GM19035 (cell line): ENCODE results near the gene OR10H4.
"Not testable (repeated sequence)": the region's sequence is repeated elsewhere in the genome, so short reads cannot be mapped to it uniquely, and the experiment has no call there.

Experiments
- ATAC-seq: cut with Tn5 transposase; IDR thresholded peaks from one replicate; pipeline ENCODE4 v1.9.1; 2021; ENCODE audit not compliant: unreplicated experiment

Gene OR10H4, protein sequence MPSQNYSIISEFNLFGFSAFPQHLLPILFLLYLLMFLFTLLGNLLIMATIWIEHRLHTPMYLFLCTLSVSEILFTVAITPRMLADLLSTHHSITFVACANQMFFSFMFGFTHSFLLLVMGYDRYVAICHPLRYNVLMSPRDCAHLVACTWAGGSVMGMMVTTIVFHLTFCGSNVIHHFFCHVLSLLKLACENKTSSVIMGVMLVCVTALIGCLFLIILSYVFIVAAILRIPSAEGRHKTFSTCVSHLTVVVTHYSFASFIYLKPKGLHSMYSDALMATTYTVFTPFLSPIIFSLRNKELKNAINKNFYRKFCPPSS

DNA sequence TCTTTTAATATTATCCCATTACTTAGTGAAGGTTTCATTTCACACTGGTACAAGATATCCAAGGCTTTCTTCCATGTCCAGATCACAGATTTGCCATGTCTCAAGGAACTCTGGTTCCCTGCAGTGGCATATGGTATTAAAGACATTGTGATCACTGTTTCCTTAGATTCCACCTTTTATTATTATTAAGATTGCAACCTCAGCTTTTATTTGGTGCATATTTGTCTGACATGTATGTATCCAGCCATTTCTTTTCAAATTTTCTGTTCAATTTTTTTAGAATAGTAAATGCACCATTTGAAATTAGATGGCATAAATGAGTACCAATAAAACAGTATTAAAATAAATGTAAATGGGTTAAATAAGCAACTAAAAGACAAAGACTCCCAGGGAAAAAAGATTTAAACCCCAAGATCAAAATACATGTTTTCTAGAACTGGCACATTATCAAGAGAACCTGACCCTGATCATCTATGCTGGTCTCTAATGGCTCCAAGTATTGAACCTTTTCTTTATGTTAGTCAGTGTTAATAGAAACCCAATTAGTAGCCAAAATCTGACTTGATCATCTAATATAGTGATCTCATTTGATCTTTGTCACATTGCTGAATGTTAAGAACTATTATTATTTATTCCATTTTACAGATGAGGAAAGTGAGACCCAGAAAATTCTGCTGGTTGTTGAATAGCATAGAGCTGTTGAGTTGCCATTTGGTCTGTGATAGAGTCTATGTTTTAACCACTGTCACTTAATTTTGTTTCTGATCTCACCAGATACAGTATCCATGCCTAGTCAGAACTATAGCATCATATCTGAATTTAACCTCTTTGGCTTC, at the start of gene OR10H4:
TSS of gene OR10H4 (plus strand) at position 786 of the 836 bp plus-strand sequence. CDS start at position 786, 0 bp downstream.
- no peak for ATAC-seq

GRCh38 chr19:15899561-15899960, 49.2 kb upstream of the OR10H4 start:
- ATAC-seq = not testable (repeated sequence)

- not testable (repeated sequence) for ATAC-seq
Measured at GRCh38 chr19:15900032-15900431, 48.8 kb upstream of the OR10H4 start.

DNA sequence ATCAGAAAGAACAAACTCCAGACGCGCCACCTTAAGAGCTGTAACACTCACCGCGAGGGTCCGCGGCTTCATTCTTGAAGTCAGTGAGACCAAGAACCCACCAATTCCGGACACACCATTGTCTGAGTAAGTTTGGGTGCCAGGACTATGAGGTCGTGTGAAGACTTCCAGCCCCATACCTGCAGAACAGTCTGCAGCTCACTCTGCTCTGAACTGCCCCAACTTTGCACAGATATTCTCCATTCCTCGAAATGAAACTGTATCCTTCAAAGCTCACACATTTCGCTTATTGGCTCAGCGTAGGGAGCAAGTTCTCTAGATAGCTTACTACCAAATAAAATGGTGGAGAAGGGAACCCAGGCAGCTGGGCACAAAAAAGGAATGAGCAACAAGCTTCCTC, 48.3 kb upstream of the OR10H4 start:
- ATAC-seq = no peak

DNA sequence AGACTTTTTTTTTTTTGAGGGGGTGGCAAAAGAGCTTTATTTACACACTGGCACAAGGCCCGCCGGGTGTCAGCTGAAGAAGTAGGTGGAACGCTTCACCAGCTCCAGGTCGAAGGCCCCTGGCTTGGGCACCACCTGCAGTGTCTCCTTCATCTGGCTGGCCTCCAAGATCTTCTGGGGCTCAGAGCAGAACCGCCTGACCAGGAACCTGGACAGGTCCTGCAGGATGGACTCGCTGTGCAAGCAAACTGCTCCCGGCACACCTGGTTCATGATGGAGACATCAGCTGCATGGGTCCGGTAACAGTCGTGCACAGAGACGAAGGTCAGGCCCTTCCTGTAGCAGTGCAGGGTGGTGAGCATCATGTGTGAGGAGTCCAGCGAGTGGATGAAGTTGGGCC, 46.6 kb upstream of the OR10H4 start:
- no peak for ATAC-seq

- ATAC-seq = not testable (repeated sequence)
Measured at GRCh38 chr19:15902898-15903297, 45.9 kb upstream of the OR10H4 start.

DNA sequence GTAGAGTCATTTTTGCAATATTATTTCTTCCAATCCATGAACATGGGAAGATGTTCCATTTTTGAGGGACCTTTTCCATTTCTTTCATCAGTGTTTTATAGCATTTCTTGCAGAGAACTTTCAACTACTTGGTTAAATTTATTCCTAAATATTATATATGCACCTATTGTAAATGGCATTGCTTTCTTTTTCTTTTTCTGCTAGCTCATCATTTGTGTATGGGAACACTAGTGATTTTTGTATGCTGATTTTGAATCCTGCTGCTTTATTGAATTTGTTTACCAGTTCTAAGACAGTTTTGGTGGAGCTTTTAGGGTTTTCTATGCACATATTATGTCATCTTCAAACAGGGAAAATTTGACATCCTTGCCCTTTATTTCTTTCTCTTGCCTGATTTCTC, 43.8 kb upstream of the OR10H4 start:
- ATAC-seq = no peak

DNA sequence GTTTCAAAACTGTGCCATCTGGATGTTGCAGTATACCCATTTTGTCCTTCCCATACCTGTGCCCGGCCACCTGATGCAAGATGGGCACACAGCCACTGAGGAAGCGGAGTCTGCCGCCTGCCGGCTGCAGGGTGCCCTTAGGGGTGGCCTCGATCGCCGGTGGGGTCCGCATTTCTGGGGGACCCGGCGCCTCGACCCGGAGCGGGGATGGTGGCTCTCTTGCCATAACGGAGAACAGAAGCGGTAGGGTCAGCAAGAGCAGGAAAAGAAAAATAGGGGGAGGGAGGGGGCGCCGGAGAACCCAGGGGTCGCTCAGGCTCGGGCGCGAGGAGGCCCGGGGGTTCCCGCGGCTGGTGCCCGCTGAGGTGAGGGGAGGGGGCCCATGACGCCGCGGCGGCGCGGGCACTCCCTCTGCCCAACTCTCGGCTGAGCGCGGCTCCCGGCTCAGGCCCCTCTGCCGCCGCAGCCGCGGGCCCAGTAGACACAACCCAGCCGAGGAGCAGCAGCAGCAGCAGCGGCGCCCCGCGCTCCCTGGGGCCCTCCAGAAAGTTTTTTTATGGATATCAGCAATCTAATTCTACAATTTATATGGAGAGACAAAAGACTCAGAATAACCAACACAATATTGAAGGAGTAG, 37.1 kb upstream of the OR10H4 start:
- ATAC-seq = no peak

GRCh38 chr19:15913384-15913783, 35.4 kb upstream of the OR10H4 start:
- ATAC-seq = no peak

- no peak for ATAC-seq
Measured at GRCh38 chr19:15913830-15914229, 35.0 kb upstream of the OR10H4 start.

GRCh38 chr19:15915109-15915508, 33.7 kb upstream of the OR10H4 start:
- no peak for ATAC-seq

DNA sequence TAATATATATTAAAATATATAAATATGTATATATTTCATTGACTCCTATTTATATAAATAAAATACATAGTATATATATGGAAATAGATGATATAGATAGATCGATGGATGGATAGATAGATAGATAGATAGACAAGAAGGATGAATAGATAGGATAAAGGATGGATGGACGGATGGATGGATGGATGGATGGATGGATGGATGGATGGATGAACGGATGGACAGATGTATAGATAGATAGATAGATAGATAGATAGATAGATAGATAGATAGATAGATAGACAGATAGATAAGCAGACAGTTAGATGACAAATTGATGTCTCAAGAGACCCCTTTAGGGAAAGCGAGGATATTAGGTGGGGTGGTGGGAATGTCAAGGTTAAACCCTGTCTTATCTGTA, 29.6 kb upstream of the OR10H4 start:
- ATAC-seq = no peak

GRCh38 chr19:15922021-15922420, 26.8 kb upstream of the OR10H4 start:
- ATAC-seq = no peak

DNA sequence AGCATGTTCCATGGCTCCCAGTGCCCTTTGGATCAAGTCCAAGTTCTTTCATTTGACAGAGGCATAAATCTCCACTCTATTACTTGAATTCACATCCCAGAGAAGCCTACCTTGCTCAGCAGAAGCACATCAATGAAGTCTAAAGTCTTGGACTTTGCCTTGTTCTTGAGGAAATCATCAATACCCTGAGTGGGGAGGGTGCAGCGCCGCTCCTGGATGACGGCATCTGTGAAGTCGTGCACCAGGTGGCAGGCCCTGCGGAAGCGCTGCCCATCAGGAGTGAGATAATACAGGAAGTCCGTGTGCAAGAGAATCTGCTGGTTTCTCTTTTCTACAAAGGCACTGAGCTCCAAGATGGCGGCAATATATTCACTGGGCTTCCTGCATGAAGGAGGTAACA, 25.1 kb upstream of the OR10H4 start:
- ATAC-seq = no peak

GRCh38 chr19:15926484-15926883, 22.3 kb upstream of the OR10H4 start:
- no peak for ATAC-seq

DNA sequence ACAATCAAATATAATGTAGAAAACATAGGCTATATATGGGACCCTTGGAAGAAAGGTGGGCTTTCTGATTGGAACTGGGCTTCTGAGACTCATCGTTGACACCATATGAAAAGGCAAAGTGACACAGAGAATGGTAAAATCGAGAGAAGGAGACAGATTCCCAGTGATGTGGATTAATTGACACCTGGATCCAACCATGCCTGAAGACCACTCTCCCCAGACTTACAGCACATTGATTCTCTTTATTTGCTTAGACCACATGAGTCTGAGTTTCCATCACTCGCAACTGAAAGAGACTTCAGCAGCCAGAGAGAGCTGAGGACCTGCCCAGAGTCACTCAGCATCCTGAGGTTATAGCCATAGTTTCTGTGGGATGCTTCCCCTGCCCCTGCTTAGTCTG, 20.5 kb upstream of the OR10H4 start:
- no peak for ATAC-seq

DNA sequence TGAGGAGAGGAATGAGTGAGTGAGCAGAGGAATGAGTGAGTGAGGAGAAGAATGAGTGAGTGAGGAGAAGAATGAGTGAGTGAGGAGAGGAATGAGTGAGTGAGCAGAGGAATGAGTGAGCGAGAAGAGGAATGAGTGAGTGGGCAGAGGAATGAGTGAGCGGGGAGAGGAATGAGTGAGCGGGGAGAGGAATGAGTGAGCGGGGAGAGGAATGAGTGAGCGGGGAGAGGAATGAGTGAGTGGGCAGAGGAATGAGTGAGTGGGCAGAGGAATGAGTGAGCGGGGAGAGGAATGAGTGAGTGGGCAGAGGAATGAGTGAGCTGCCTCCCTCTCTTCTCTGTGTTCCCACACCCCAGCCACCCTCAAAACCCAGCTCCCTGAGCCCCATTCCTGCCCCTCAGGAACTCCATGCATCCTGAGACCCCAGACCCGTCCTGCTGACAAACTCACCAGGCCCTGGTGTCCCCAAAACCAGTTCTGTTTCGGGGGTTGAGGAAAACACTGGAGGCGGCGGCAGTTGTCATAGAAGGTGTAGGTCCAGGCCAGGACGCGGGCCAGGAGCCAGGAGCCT, 15.0 kb upstream of the OR10H4 start:
- ATAC-seq = not testable (repeated sequence)

DNA sequence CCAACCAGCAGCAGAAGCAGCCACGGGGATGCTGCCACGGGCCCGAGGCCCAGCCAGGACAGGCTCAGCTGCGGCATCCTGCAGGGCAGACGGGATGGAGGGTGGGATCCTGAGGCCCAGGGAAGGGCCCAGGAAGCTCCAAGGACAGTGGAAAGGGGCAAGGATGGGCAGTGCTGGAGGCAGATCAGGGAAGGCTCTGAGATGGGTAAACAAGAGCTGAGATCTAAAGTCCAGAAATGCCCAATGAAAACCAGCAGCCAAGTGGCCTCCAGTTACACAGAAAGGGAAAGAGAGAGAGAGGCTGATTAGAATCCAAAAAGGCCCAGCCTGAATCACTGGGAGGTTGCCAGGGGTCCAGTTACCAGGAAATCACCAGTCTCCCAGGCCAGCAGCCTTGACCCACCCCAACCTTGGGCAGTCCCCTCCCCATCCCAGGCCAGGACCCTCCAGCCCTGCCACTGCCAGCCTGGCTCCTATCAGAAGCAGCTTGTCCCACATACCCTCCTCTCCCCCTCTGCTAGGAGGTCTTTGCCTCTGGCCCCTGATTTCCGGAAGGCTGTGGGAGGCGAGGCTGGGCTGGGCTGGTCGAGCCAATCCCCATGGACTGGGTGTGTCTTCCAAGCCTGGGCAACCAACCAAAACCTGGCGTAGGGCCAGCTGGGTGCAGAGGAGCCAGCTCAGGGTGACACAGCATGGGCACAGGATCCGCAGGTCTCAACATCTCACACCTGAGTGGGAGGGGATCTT, 14.3 kb upstream of the OR10H4 start, which contains the start of gene CYP4F11:
TSS of gene CYP4F11 (minus strand) at position 198 of the 747 bp plus-strand sequence. CDS start at position 77, 121 bp downstream.
- ATAC-seq = no peak

- ATAC-seq = no peak
Measured at GRCh38 chr19:15935167-15935702, 13.6 kb upstream of the OR10H4 start.

- ATAC-seq = no peak
Measured at GRCh38 chr19:15936173-15936572, 12.6 kb upstream of the OR10H4 start.
